ENCODE data around the gene BATF. TPM values are rescaled to one million over a fixed set of nuclear protein-coding genes. Genes with fewer than 3 reads are reported as not detected.

Gene BATF
- total and polyA plus RNA-seq, 7 experiments from 2014 or later, result 6.8 to 70.0 (median 18.1) TPM

DNA sequence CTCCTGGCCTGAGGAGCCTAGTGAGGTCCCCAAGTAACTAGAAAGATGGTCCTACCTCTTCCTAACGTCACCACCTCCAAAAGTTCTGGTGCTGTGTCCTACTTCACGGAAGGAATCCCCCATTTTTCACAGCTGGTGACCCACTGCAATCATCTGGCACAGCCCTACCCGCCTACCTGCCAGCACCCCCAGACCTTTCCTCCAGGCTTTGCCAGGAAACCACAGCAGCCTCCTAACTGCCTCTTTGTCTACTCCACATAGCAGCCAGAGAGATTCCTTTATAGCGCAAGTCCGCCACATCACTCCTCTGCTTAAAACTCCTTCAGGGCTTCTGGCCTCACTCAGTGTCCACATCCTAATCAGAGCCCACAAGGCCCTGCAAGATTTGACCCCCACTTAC, 42.8 kb downstream of the BATF start:
- ATAC-seq, result no peak
- peaks cover 24 to 61% (median 46%) of the 10 kb centered on the region in 7 donors for H3K4me1 Mint-ChIP-seq
- H3K4me1 ChIP-seq (ENCODE audit: control insufficient read depth in 2 of 2, insufficient read depth in 2 of 2, low read length in 2 of 2), result peaks cover 7 to 13% of the 10 kb centered on the region in 2 donors
- H3K4me3 Mint-ChIP-seq, result no peak overlapping the region
- no peaks in the 10 kb centered on the region for H3K36me3 Mint-ChIP-seq
- H3K27ac Mint-ChIP-seq, result peak overlapping the region in 5 of 9 donors; percentile 5 to 94 (median 88)
- ChIA-PET POLR2A (no interaction called here), CTCF (no interaction called here)
- no peaks in the 10 kb centered on the region for H3K27me3 ChIP-seq (ENCODE audit: control insufficient read depth in 2 of 2, insufficient read depth in 2 of 2, low read length in 2 of 2)
- H3K27ac ChIP-seq (ENCODE audit: low read depth, low read length), result no peak overlapping the region
- intact Hi-C loops (cut with micrococcal nuclease), result no loop called here
- H3K27me3 Mint-ChIP-seq, result no peaks in the 10 kb centered on the region
- H3K9me3 Mint-ChIP-seq, result peaks cover 0 to 2% (median 0%) of the 10 kb centered on the region in 11 donors
- H3K9me3 ChIP-seq (ENCODE audit: control insufficient read depth in 2 of 3, low read length in 3 of 3), result no peaks in the 10 kb centered on the region
- DNase-seq, result no peak
- no peaks in the 10 kb centered on the region for H3K36me3 ChIP-seq (ENCODE audit: control insufficient read depth in 2 of 3, insufficient read depth in 3 of 3, low read length in 3 of 3)
- H3K4me3 ChIP-seq (ENCODE audit: low read length), result no peak overlapping the region

DNA sequence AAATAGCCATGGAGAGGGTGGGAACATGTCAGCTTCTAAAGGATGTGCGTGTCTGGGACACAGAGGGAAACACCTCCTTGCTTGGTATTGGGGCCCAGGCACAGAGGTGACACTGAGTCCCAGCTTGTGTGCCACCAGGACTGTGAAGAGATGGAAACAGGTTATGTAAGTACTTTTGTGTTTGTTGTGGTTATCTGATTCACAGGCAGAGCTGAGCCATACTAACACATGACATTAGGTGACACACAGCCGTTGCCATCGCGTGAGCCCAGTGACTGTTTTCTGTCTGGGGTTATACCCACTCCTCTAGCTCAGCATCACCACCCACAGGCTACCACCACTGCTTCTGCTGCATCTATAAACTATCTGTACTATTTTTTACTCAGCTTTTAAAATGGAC, 44.1 kb downstream of the BATF start:
- Histone ChIP-seq H3K36me3 (ENCODE audit: control insufficient read depth in 2 of 3, insufficient read depth in 3 of 3, low read length in 3 of 3) (no peaks in the 10 kb centered on the region), H3K27me3 (ENCODE audit: control insufficient read depth in 2 of 2, insufficient read depth in 2 of 2, low read length in 2 of 2) (no peaks in the 10 kb centered on the region), H3K4me1 (ENCODE audit: control insufficient read depth in 2 of 2, insufficient read depth in 2 of 2, low read length in 2 of 2) (peaks cover 3 to 6% of the 10 kb centered on the region in 2 donors), H3K27ac (ENCODE audit: low read depth, low read length) (peak overlapping the region; percentile 22), H3K9me3 (ENCODE audit: control insufficient read depth in 2 of 3, low read length in 3 of 3) (no peaks in the 10 kb centered on the region), H3K4me3 (ENCODE audit: low read length) (no peak overlapping the region)
- intact Hi-C loops (cut with micrococcal nuclease), result loop anchor here in 1 of 2 donors (1.0 to 2.0 kb wide), 4 partner anchors 11 to 78 kb away; partner anchors contain the start of gene BATF
- ChIA-PET POLR2A (no interaction called here), CTCF (interaction anchor here (1.0 kb wide), 1 partner anchor 11 kb away, joined by 3 read pairs; no protein-coding TSS in a partner anchor)
- peaks cover 0 to 2% (median 0%) of the 10 kb centered on the region in 11 donors for H3K9me3 Mint-ChIP-seq
- ATAC-seq (peak; percentile 91), DNase-seq (peak in 7 of 9 donors; percentile 41 to 78 (median 63))
- peaks cover 13 to 53% (median 34%) of the 10 kb centered on the region in 7 donors for H3K4me1 Mint-ChIP-seq
- H3K36me3 Mint-ChIP-seq, result no peaks in the 10 kb centered on the region
- no peaks in the 10 kb centered on the region for H3K27me3 Mint-ChIP-seq
- peak overlapping the region in 7 of 10 donors; percentile 7 to 61 (median 45) for H3K4me3 Mint-ChIP-seq
- peak overlapping the region; percentile 69 to 96 (median 87) for H3K27ac Mint-ChIP-seq

DNA sequence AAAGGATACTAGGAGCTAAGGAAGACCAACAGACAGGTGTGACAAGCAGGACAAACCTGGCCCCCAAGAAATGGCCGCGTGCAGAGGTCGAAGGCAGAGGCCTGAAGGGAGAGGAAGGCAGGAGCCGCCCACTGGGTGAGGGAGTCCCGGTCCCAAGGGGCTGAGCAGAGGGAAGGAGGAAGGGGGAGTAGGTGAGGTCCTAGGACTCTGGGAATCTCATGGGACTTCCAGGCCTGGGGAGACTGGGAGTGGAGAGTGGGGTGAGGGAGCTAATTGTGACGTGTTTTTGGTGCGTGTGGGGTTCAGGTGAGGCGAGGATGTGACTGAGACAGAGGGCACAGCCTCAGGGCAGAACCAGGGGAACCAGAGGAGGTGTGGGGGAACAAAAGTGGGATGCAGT, 44.5 kb downstream of the BATF start:
- H3K27me3 ChIP-seq (ENCODE audit: control insufficient read depth in 2 of 2, insufficient read depth in 2 of 2, low read length in 2 of 2), result no peaks in the 10 kb centered on the region
- H3K27ac ChIP-seq (ENCODE audit: low read depth, low read length), result no peak overlapping the region
- no peak overlapping the region for H3K4me3 ChIP-seq (ENCODE audit: low read length)
- peak overlapping the region in 3 of 10 donors; percentile 45 to 61 (median 59) for H3K4me3 Mint-ChIP-seq
- ATAC-seq (no peak), DNase-seq (no peak)
- ChIA-PET POLR2A (no interaction called here), CTCF (interaction anchor here (1.0 kb wide), 1 partner anchor 11 kb away, joined by 3 read pairs; no protein-coding TSS in a partner anchor)
- H3K27ac Mint-ChIP-seq, result peak overlapping the region in 8 of 9 donors; percentile 80 to 96 (median 88)
- H3K4me1 Mint-ChIP-seq, result peaks cover 11 to 49% (median 30%) of the 10 kb centered on the region in 7 donors
- H3K9me3 Mint-ChIP-seq, result peaks cover 0 to 2% (median 0%) of the 10 kb centered on the region in 11 donors
- intact Hi-C loops (cut with micrococcal nuclease), result loop anchor here in 1 of 2 donors (1.0 to 2.0 kb wide), 4 partner anchors 11 to 78 kb away; partner anchors contain the start of gene BATF
- H3K27me3 Mint-ChIP-seq, result no peaks in the 10 kb centered on the region
- H3K36me3 Mint-ChIP-seq, result no peaks in the 10 kb centered on the region
- H3K9me3 ChIP-seq (ENCODE audit: control insufficient read depth in 2 of 3, low read length in 3 of 3), result no peaks in the 10 kb centered on the region
- no peaks in the 10 kb centered on the region for H3K36me3 ChIP-seq (ENCODE audit: control insufficient read depth in 2 of 3, insufficient read depth in 3 of 3, low read length in 3 of 3)
- peaks cover 3 to 5% of the 10 kb centered on the region in 2 donors for H3K4me1 ChIP-seq (ENCODE audit: control insufficient read depth in 2 of 2, insufficient read depth in 2 of 2, low read length in 2 of 2)

DNA sequence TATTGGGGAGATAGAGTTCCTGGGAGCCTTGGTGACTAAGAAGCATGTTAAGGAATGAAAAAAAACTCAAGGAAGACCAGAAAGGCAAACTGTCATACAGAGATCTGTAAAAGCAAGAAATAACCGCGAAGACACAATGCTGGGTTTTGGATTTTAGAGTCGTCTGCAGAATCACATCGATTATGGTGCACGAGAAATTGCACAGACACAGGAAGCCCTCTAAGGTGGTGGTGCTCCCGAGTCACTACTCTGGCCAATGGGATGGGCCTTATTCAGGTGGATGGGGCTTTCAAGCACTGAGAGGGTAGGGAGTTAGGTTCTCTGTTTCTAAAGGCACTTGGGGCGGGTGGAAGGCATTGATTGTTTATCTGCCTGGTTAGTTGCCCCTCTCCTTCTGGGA, 45.9 kb downstream of the BATF start:
- Histone ChIP-seq H3K4me3 (ENCODE audit: low read length) (no peak overlapping the region), H3K9me3 (ENCODE audit: control insufficient read depth in 2 of 3, low read length in 3 of 3) (no peaks in the 10 kb centered on the region), H3K27me3 (ENCODE audit: control insufficient read depth in 2 of 2, insufficient read depth in 2 of 2, low read length in 2 of 2) (no peaks in the 10 kb centered on the region), H3K36me3 (ENCODE audit: control insufficient read depth in 2 of 3, insufficient read depth in 3 of 3, low read length in 3 of 3) (no peaks in the 10 kb centered on the region), H3K27ac (ENCODE audit: low read depth, low read length) (no peak overlapping the region), H3K4me1 (ENCODE audit: control insufficient read depth in 2 of 2, insufficient read depth in 2 of 2, low read length in 2 of 2) (peaks cover 3 to 5% of the 10 kb centered on the region in 2 donors)
- POLR2A ChIA-PET, result no interaction called here
- ATAC-seq (no peak), DNase-seq (no peak)
- H3K4me3 Mint-ChIP-seq, result no peak overlapping the region
- H3K9me3 Mint-ChIP-seq, result peaks cover 0 to 2% (median 0%) of the 10 kb centered on the region in 11 donors
- peaks cover 11 to 41% (median 23%) of the 10 kb centered on the region in 7 donors for H3K4me1 Mint-ChIP-seq
- intact Hi-C loops (cut with micrococcal nuclease), result no loop called here
- no peaks in the 10 kb centered on the region for H3K36me3 Mint-ChIP-seq
- peak overlapping the region in 3 of 9 donors; percentile 45 to 65 (median 54) for H3K27ac Mint-ChIP-seq
- H3K27me3 Mint-ChIP-seq, result no peaks in the 10 kb centered on the region
- CTCF ChIA-PET, result no interaction called here

DNA sequence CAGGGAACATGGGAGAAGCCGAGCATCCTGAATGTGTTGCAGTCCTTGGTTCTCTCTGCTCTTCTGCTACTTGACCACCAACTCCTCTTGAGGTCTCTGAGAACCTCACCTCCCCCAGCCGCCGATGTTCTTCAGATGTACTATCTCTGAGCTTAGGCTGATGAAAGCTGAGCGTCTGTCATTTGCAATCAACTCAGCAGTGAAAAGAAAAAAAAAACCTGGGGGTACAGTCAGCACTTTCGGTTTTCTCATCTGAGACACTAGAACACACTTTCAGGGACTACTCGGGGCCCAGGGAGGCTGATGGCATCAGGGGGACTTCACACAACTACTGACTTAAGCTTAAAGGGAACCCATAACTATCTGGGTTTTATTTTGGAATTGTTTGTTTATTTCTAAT, 46.5 kb downstream of the BATF start:
- Mint-ChIP-seq H3K36me3 (no peaks in the 10 kb centered on the region), H3K27me3 (peaks cover 0 to 1% (median 0%) of the 10 kb centered on the region in 5 donors), H3K4me3 (no peak overlapping the region), H3K9me3 (peaks cover 0 to 2% (median 0%) of the 10 kb centered on the region in 11 donors), H3K4me1 (peaks cover 11 to 41% (median 23%) of the 10 kb centered on the region in 7 donors), H3K27ac (no peak overlapping the region)
- ChIA-PET POLR2A (no interaction called here), CTCF (no interaction called here)
- no peaks in the 10 kb centered on the region for H3K27me3 ChIP-seq (ENCODE audit: control insufficient read depth in 2 of 2, insufficient read depth in 2 of 2, low read length in 2 of 2)
- H3K36me3 ChIP-seq (ENCODE audit: control insufficient read depth in 2 of 3, insufficient read depth in 3 of 3, low read length in 3 of 3), result no peaks in the 10 kb centered on the region
- DNase-seq (no peak), ATAC-seq (no peak)
- H3K9me3 ChIP-seq (ENCODE audit: control insufficient read depth in 2 of 3, low read length in 3 of 3), result no peaks in the 10 kb centered on the region
- no peak overlapping the region for H3K27ac ChIP-seq (ENCODE audit: low read depth, low read length)
- intact Hi-C loops (cut with micrococcal nuclease), result no loop called here
- H3K4me1 ChIP-seq (ENCODE audit: control insufficient read depth in 2 of 2, insufficient read depth in 2 of 2, low read length in 2 of 2), result peaks cover 3 to 5% of the 10 kb centered on the region in 2 donors
- no peak overlapping the region for H3K4me3 ChIP-seq (ENCODE audit: low read length)

DNA sequence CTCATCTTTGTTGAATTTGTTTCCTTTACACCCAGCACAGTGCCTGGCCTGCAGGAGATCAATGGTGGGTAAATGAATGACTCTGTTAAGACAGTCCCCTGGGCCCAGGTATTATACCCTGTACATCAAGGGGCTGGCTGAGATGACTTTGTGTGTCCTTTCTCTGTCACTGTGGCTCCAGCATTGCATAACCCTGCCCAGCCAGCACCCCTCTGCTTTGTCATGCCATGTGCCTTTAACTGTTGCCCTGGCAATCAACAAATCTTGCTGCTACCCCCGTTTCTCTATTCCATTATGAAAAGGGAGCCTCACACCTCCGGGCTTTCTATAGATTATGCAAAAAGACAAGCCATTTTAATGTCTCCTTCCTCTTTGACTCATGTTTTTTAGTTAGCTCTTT, 48.5 kb downstream of the BATF start:
- Histone ChIP-seq H3K4me1 (ENCODE audit: control insufficient read depth in 2 of 2, insufficient read depth in 2 of 2, low read length in 2 of 2) (peaks cover 3 to 5% of the 10 kb centered on the region in 2 donors), H3K36me3 (ENCODE audit: control insufficient read depth in 2 of 3, insufficient read depth in 3 of 3, low read length in 3 of 3) (no peaks in the 10 kb centered on the region), H3K27ac (ENCODE audit: low read depth, low read length) (no peak overlapping the region), H3K27me3 (ENCODE audit: control insufficient read depth in 2 of 2, insufficient read depth in 2 of 2, low read length in 2 of 2) (no peaks in the 10 kb centered on the region), H3K4me3 (ENCODE audit: low read length) (no peak overlapping the region), H3K9me3 (ENCODE audit: control insufficient read depth in 2 of 3, low read length in 3 of 3) (no peaks in the 10 kb centered on the region)
- peak; percentile 33 for ATAC-seq
- intact Hi-C loops (cut with micrococcal nuclease), result no loop called here
- Mint-ChIP-seq H3K27me3 (peaks cover 0 to 6% (median 0%) of the 10 kb centered on the region in 5 donors), H3K36me3 (no peaks in the 10 kb centered on the region), H3K9me3 (peaks cover 0 to 2% (median 0%) of the 10 kb centered on the region in 11 donors), H3K4me1 (peaks cover 9 to 30% (median 10%) of the 10 kb centered on the region in 7 donors), H3K27ac (no peak overlapping the region), H3K4me3 (no peak overlapping the region)
- POLR2A ChIA-PET, result no interaction called here
- CTCF ChIA-PET, result interaction anchor here (1.2 kb wide), 1 partner anchor 9 kb away, joined by 4 read pairs; no protein-coding TSS in a partner anchor
- DNase-seq, result no peak

DNA sequence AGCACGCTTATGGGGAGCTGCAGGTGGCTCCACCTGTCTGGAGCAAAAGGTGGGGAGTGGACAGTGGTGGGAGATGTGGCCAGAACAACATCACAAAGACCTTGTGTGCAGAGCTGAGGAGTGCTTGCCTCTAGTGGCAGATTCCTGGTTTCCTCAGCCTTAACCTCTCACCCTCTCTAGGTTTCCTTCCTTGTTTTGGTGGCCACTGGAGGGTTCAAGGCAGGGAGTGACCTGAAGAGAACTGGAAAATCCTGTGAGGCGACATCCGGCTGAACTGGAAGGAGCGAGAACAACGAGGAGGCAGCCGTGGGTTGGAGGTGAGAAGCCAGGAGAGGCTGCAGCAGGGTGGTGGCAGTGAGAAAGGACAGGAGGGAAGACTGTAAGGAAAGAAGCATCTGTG, 49.8 kb downstream of the BATF start:
- H3K9me3 ChIP-seq (ENCODE audit: control insufficient read depth in 2 of 3, low read length in 3 of 3), result no peaks in the 10 kb centered on the region
- Mint-ChIP-seq H3K36me3 (no peaks in the 10 kb centered on the region), H3K9me3 (peaks cover 0 to 2% (median 0%) of the 10 kb centered on the region in 11 donors), H3K4me3 (no peak overlapping the region), H3K27me3 (peaks cover 0 to 6% (median 0%) of the 10 kb centered on the region in 5 donors), H3K27ac (no peak overlapping the region), H3K4me1 (peaks cover 0 to 18% (median 0%) of the 10 kb centered on the region in 7 donors)
- no peak overlapping the region for H3K27ac ChIP-seq (ENCODE audit: low read depth, low read length)
- POLR2A ChIA-PET, result no interaction called here
- no peaks in the 10 kb centered on the region for H3K27me3 ChIP-seq (ENCODE audit: control insufficient read depth in 2 of 2, insufficient read depth in 2 of 2, low read length in 2 of 2)
- H3K36me3 ChIP-seq (ENCODE audit: control insufficient read depth in 2 of 3, insufficient read depth in 3 of 3, low read length in 3 of 3), result no peaks in the 10 kb centered on the region
- H3K4me3 ChIP-seq (ENCODE audit: low read length), result no peak overlapping the region
- CTCF ChIA-PET, result no interaction called here
- no peaks in the 10 kb centered on the region for H3K4me1 ChIP-seq (ENCODE audit: control insufficient read depth in 2 of 2, insufficient read depth in 2 of 2, low read length in 2 of 2)
- DNase-seq (no peak), ATAC-seq (no peak)
- intact Hi-C loops (cut with micrococcal nuclease), result no loop called here

All from naive thymus-derived CD4-positive, alpha-beta T cell (primary cell).